Activated T-helper 17 cell treated with anti-CD3 and anti-CD28 coated beads, Interleukin-2, amount 50 U/mL, for 72 hours (primary cell): ENCODE data around the gene TET3. TPM values are rescaled to one million over a fixed set of nuclear protein-coding genes. Genes with fewer than 3 reads are reported as not detected.

Experiments used
- ATAC-seq: fragments of 150-1000 bp; cut with Tn5 transposase; replicated peaks from 2 replicates; pipeline ENCODE4 v1.10.0; 2021; ENCODE audit warnings: mild to moderate bottlenecking, moderate library complexity
- H3K27ac Mint-ChIP-seq: one replicate; pipeline ENCODE4 v1.8.0; 2022; ENCODE audit warnings: mixed read lengths
- H3K27me3 Mint-ChIP-seq: one replicate; pipeline ENCODE4 v1.8.0; 2022; ENCODE audit warnings: mixed read lengths
- H3K36me3 Mint-ChIP-seq: one replicate; pipeline ENCODE4 v1.8.0; 2022; ENCODE audit warnings: low read depth, mild to moderate bottlenecking, mixed read lengths
- H3K4me1 Mint-ChIP-seq: one replicate; pipeline ENCODE4 v1.8.0; 2022; ENCODE audit warnings: mixed read lengths
- H3K4me3 Mint-ChIP-seq: one replicate; pipeline ENCODE4 v1.8.0; 2022; ENCODE audit warnings: mild to moderate bottlenecking, mixed read lengths
- H3K9me3 Mint-ChIP-seq: one replicate; pipeline ENCODE4 v1.8.0; 2022; ENCODE audit warnings: mixed read lengths
- total RNA-seq, 2 donors: library from RNA; stranded (reverse); gene quantifications; one replicate each; pipeline ENCODE4 v1.2.3, GENCODE V29; 2022

TET3 gene
- total RNA-seq, 2 donors from 2014 or later: 15.1 to 42.6 TPM

DNA sequence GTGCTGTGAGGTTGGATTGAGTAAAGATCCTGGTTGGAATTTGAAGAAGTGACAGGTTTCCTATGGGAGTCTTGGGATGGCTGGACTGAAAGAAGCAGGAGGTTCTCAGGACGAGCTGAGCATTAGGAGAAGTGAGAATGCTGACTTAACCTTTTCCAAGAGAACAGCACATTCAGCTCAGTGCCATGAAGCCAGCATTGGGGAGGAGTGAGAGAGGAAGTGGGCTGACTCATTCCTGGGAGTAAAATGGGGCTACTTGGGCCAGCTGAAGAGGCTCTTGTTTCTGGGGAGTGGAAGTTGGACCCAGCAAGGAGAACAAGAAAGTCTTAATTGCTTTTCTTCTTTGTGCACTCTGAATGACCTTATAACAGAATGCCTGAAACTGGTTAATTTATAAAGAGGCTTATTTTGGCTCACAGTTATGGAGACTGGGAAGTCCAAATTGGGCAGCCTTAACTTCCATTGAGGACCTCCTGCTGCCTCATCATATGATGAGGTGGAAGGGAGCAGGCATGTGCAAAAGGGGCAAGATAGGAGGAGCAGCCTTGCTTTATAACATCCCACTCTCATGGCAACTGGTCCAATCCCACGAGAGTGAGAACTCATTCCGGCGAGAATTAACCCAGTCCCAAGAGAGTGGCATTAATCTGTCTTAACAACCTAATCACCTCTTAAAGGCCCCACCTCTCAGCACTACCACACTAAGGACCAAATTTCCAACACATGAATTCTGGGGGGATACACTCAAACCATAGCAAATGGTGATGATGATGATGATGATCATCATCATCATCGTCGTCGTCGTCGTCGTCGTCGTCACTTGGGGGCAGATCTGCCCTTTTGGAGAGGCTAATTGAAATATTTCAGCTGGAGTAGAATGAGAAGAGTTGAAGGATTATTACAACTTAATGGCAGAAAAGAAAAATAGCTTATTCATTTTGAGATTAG is 31.9 kb upstream of the TET3 start:
- ATAC-seq: peak; percentile 79
- H3K36me3 Mint-ChIP-seq: peaks cover 92% of the 10 kb centered on the region
- peak overlapping the region; percentile 2 for H3K4me3 Mint-ChIP-seq
- peaks cover 34% of the 10 kb centered on the region for H3K4me1 Mint-ChIP-seq
- H3K9me3 Mint-ChIP-seq: no peaks in the 10 kb centered on the region
- H3K27ac Mint-ChIP-seq: peak overlapping the region; percentile 22
- no peaks in the 10 kb centered on the region for H3K27me3 Mint-ChIP-seq

DNA sequence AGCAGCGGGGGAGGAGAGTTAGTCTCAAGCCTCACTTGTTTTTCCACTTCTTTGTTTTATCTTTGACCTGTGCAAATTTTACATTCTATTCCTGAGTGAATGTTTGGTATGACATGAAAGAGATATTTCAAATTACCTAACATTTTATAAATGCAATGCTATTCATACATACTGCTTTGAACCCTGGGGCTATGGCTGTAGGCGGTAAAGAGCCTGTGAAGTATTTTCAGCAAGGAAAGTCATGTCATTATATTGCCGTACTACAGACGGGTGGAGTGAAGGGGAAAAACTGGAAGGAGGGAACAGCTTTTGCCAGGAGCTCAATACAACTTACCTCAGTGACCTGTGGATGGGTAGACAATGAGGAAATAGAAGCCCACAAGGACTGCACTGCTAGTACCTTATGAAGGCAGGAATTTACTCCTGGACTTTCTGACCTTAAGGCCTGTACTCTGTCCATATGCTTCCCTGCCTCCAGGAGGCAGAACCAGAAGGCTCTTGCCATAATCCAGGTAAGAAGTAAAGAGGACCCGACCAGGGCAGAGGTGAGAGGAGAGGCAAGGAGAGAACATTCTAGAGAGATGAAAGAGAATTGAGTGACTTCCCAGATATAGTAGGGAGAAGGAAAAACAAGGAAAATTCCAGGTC is 28.4 kb upstream of the TET3 start:
- Mint-ChIP-seq H3K9me3 (no peaks in the 10 kb centered on the region), H3K36me3 (peaks cover 79% of the 10 kb centered on the region), H3K4me3 (no peak overlapping the region), H3K27me3 (no peaks in the 10 kb centered on the region), H3K27ac (peak overlapping the region; percentile 33), H3K4me1 (peaks cover 27% of the 10 kb centered on the region)
- no peak for ATAC-seq

DNA sequence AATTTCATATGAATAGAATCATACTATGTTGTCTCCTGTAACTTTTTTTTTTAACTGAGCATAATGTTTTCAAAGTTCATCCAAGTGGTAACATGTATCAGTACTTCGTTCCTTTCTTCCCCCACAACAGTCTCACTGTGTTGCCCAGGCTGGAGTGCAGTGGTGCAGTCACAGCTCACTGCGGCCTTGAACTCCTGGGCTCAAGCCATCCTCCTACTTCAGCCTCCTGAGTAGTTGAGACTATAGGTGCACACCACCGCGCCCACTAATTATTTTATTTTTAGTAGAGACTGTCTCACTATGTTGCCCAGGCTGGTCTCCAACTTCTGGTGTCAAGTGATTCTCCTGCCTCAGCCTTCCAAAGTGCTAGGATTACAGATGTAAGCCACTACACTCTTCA is 23.4 kb upstream of the TET3 start:
- H3K9me3 Mint-ChIP-seq: peaks cover 6% of the 10 kb centered on the region
- H3K27me3 Mint-ChIP-seq: no peaks in the 10 kb centered on the region
- no peak for ATAC-seq
- H3K4me1 Mint-ChIP-seq: peaks cover 36% of the 10 kb centered on the region
- no peak overlapping the region for H3K27ac Mint-ChIP-seq
- H3K36me3 Mint-ChIP-seq: peaks cover 37% of the 10 kb centered on the region
- no peak overlapping the region for H3K4me3 Mint-ChIP-seq

DNA sequence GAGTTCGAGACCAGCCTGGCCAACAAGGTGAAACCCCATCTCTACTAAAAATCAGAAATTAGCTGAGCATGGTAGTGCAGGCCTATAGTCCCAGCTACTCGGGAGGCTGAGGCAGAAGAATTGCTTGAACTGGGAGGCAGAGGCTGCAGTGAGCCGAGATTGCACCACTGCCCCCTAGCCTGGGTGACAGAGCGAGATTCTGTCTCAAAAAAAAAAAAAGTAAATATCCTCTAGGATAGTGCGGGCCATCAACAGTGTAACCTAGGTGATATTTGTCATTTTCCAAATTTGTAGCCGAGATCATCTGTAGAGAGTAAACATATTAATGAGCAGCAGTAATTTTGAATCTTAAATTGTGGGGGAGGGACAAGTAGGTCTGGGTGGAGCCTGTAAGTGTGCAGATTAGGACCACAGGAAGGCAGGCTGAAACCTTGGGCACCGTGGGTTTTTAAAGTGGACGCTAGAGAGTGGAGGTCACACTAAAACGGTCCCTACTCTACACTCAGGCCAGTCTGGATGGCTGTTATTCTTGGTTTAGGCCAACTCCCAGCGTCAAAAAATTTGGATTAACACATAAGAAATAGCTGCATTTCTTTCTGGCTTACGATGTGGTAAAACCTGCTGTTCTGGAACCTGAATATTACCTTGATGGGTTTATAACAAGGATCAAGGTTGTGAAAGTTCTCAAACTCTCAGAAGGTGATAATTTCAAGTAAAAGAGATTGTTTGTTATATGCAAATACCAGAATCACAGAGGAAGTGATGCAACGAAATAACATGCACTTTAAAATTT is 22.7 kb upstream of the TET3 start:
- H3K9me3 Mint-ChIP-seq: peaks cover 6% of the 10 kb centered on the region
- no peak overlapping the region for H3K27ac Mint-ChIP-seq
- H3K27me3 Mint-ChIP-seq: no peaks in the 10 kb centered on the region
- ATAC-seq: no peak
- H3K4me1 Mint-ChIP-seq: peaks cover 29% of the 10 kb centered on the region
- H3K36me3 Mint-ChIP-seq: peaks cover 30% of the 10 kb centered on the region
- H3K4me3 Mint-ChIP-seq: no peak overlapping the region

DNA sequence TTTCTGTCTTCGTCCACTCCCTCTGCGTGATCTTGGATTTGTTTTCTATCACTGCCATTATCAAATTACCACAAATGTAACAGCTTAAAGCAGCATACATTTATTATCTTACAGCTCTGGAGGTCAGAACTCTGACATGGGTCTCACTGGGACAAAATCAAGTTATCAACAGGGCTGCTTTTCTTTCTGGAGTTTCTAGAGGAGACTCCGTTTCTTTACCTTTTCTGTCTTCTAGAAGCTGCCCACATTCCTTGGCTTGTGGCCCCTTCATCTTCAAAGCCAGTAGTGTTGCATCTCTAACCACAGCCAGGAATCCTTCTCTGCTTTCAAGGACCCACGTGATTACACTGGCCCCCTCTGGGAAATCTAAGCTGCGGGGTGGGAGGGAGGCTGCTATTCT is 21.9 kb upstream of the TET3 start:
- no peak for ATAC-seq
- Mint-ChIP-seq H3K27ac (peak overlapping the region; percentile 65), H3K4me1 (peaks cover 27% of the 10 kb centered on the region), H3K4me3 (peak overlapping the region; percentile 61), H3K27me3 (no peaks in the 10 kb centered on the region), H3K9me3 (peaks cover 6% of the 10 kb centered on the region), H3K36me3 (peaks cover 22% of the 10 kb centered on the region)

DNA sequence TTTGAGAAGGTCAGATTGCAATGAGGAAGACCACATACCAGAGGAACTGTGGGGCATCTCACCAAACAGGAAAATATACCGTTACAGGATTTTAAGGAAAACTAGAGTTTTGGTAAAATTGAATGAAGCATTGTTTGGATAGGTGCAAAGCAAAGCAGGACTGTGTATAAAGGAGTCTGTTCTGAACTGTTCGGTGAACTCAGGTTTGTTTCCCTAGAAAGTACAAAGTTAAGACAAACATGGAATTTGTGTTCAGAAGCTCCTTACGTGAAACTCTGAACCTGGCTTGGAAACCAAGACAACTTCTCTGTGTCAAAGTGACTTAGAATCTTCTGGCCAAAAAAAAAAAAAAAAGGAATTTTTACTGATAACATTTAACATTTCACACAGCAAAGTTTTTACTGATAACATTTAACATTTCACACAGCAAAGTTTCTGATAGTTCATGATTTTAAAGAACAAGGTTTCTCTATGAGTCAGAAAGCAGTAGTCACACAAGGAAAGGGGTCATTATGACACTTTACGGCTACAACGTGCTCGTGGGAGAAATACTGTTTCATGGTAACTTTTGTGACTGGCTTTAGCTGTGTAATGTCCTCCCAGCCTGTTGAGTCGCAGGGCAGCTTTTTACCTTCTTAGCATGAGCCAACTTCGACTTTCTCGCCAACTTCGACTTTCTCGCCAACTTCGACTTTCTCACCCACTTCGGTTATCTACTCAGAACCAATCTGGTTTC is 21.2 kb upstream of the TET3 start:
- peaks cover 14% of the 10 kb centered on the region for H3K36me3 Mint-ChIP-seq
- peaks cover 26% of the 10 kb centered on the region for H3K4me1 Mint-ChIP-seq
- peak overlapping the region; percentile 61 for H3K4me3 Mint-ChIP-seq
- H3K9me3 Mint-ChIP-seq: peaks cover 6% of the 10 kb centered on the region
- peak; percentile 98 for ATAC-seq
- H3K27me3 Mint-ChIP-seq: no peaks in the 10 kb centered on the region
- peak overlapping the region; percentile 65 for H3K27ac Mint-ChIP-seq

DNA sequence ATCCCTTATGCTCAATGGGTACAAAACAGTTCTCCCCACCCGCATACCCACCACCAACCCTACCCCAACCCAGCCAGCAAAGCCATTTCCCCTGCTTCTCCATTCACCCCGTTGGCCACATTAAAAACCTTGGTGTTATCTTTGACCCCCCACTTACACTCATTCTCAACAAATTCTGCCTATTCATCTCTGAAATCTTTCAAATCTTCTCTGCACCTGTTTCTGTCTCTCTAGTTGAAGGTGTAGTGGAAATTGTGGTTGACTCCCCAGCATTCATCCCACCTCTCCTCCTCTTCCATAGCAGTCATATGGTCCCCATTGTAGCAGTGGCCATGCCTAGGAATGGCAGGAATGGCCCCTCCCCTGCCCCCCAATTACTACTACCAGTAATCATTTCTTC is 20.5 kb upstream of the TET3 start:
- H3K27me3 Mint-ChIP-seq: no peaks in the 10 kb centered on the region
- H3K4me3 Mint-ChIP-seq: peak overlapping the region; percentile 61
- H3K27ac Mint-ChIP-seq: peak overlapping the region; percentile 44
- H3K4me1 Mint-ChIP-seq: peaks cover 26% of the 10 kb centered on the region
- H3K9me3 Mint-ChIP-seq: peaks cover 6% of the 10 kb centered on the region
- ATAC-seq: peak; percentile 51
- H3K36me3 Mint-ChIP-seq: peaks cover 8% of the 10 kb centered on the region

DNA sequence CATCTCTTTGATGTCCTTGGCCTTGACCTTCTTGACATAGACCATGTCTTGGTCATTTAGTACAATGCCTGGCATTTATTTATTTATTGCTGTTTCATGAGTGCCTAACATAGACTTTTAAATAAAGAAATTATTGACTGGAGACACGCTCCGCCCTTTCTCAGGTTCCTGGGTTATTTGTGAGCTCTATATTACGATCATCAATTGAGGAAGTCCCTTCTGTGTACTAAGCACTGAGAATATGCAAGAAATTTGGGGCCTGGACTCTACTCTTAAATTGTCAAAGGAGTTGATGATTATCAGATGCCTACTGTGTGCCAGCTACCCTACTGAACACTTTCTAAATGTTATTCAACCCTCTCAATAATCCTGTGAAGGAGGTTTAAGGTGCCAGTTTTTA is 19.7 kb upstream of the TET3 start:
- peak overlapping the region; percentile 44 for H3K27ac Mint-ChIP-seq
- H3K9me3 Mint-ChIP-seq: peaks cover 6% of the 10 kb centered on the region
- no peaks in the 10 kb centered on the region for H3K36me3 Mint-ChIP-seq
- no peaks in the 10 kb centered on the region for H3K27me3 Mint-ChIP-seq
- peak overlapping the region; percentile 61 for H3K4me3 Mint-ChIP-seq
- ATAC-seq: no peak
- H3K4me1 Mint-ChIP-seq: peaks cover 30% of the 10 kb centered on the region

DNA sequence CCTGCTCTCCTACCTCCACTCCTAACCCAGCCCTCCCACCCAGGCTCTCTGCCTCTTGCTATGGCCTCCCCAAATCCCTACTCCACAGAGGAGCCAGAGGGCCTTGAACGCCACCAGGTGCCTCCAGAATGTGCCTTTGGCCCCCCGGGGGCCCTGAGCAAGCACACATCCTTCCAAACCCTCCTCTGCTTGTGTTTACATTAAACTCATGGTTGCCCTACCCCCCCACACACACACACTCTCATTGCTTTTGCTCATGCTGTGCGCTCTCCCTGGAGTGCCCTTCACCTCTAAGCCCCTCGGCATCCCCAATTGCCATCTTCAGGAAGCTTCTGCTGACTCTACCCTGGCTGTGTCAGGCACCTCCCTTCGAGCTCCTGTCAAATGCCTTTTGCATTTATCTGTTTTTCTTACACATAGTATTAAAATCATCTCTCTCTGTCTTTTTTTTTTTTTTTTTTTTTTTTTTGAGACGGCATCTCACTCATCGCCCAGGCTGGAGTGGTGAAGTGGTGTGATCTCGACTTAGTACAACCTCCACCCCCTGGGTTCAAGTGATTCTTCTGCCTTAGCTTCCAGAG is 16.3 kb upstream of the TET3 start:
- ATAC-seq: no peak
- H3K36me3 Mint-ChIP-seq: no peaks in the 10 kb centered on the region
- peaks cover 35% of the 10 kb centered on the region for H3K4me1 Mint-ChIP-seq
- H3K4me3 Mint-ChIP-seq: no peak overlapping the region
- H3K27ac Mint-ChIP-seq: no peak overlapping the region
- no peaks in the 10 kb centered on the region for H3K27me3 Mint-ChIP-seq
- H3K9me3 Mint-ChIP-seq: no peaks in the 10 kb centered on the region

DNA sequence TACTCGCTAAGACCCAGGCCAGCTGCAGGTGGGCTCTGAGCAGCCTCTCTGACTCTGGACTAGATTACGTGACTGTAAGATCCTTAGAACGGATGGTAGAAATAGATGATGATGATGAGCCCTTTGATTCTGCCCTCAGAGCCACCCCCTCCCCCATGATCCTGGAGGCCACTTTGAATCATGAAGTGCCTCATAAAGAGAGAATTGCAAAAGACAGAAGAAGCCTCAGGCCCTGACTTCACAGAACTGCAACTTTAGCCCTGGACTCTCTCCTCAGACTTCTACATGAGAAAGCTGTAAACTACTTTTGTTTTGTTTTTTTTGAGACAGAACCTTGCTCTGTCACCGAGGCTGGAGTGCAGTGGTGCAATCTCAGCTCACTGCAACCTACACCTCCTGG is 15.4 kb upstream of the TET3 start:
- H3K4me3 Mint-ChIP-seq: peak overlapping the region; percentile 73
- H3K36me3 Mint-ChIP-seq: no peaks in the 10 kb centered on the region
- no peak for ATAC-seq
- peaks cover 28% of the 10 kb centered on the region for H3K4me1 Mint-ChIP-seq
- no peaks in the 10 kb centered on the region for H3K9me3 Mint-ChIP-seq
- H3K27me3 Mint-ChIP-seq: no peaks in the 10 kb centered on the region
- no peak overlapping the region for H3K27ac Mint-ChIP-seq

DNA sequence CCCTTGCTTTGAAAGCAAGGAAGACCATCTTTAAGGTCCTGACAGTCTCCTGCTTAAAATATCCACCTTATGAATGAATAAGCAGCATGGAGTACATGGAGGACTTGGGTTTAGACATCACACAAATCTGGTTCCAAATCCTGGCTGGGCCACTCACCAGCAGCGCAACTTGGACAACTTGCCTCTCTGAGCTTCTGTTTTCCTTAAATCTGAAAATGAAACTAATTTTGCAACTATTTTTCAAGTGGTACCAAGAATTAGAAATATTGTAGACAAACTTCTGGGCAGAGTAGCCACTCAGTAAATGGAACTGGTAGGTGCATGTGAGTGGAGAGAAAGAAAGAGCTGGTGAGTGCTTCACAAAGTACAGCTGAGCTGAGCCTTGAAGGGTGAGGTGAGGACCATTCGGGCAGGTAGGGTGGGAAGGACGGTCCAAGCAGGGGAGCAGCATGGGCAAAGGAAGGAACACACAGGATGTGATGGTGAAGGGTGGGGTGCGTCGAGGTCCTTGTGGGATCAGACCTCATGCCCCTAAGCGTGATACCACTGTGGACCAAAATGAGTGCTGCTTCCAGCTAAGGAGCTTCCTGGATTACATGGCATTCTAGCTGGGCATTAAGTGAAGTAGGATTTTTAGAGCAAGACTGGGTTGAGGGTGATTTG is 14.4 kb upstream of the TET3 start:
- H3K27me3 Mint-ChIP-seq: no peaks in the 10 kb centered on the region
- no peaks in the 10 kb centered on the region for H3K9me3 Mint-ChIP-seq
- peak; percentile 8 for ATAC-seq
- peak overlapping the region; percentile 82 for H3K27ac Mint-ChIP-seq
- H3K36me3 Mint-ChIP-seq: no peaks in the 10 kb centered on the region
- H3K4me1 Mint-ChIP-seq: peaks cover 19% of the 10 kb centered on the region
- H3K4me3 Mint-ChIP-seq: peak overlapping the region; percentile 73

DNA sequence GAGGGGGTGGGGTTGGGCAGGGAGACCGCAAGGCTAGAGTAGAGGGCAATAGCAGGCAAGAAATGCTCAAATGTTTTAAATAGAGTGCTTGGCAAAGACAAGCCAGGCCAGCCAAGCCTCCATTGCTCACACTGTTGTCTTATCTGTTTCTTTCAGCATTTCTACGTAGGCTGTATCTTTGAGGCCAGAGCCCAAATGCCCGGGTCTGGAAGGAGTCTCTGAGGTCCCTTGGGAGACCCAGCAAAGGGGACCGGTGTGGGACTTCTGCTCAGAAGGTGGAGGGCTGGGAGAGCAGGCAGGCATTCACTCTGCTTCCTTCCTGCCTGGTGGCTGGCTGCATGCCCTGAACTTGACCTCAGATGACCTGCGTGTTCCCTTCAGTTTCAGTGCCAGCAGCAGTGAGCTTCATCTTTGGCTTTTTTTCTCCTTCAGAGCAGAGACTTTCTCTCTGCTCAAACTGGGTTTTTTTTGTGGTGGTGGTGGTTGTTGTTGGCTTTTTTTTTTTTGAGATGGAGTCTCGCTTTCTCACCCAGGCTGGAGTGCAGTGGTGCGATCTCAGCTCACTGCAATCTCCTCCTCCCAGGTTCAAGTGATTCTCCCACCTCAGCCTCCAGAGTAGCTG is 13.7 kb upstream of the TET3 start:
- Mint-ChIP-seq H3K27me3 (no peaks in the 10 kb centered on the region), H3K4me1 (peaks cover 18% of the 10 kb centered on the region), H3K36me3 (no peaks in the 10 kb centered on the region), H3K9me3 (no peaks in the 10 kb centered on the region), H3K4me3 (peak overlapping the region; percentile 73), H3K27ac (peak overlapping the region; percentile 82)
- peak; percentile 91 for ATAC-seq

DNA sequence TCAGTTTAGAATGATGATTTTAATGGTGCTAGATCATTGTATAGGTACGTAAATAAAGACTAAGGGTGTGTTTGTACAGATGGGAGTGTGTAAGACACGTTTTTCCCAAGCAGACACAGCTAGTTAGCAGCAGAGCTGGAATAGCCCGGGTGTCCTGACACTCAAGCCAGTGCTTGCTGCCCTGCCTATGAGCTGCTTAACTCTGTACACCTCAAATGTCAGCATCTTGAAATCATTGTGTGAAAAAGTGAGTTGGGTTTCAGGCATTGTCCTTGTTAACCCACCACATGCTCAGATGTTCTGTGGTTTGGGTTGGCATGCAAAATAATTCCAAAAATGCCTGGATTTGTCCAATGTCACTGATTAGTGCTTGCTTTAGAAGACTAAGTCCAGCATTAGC is 13.0 kb upstream of the TET3 start:
- Mint-ChIP-seq H3K9me3 (no peaks in the 10 kb centered on the region), H3K4me1 (peaks cover 18% of the 10 kb centered on the region), H3K36me3 (no peaks in the 10 kb centered on the region), H3K27ac (peak overlapping the region; percentile 82), H3K4me3 (peak overlapping the region; percentile 73), H3K27me3 (no peaks in the 10 kb centered on the region)
- no peak for ATAC-seq
